A549 (cell line): ENCODE data around the gene GALNT15.

Experiments
- CTCF ChIP-seq: fragments of >200 bp; sonication (Bioruptor Twin); formaldehyde crosslinking; IDR thresholded peaks from 3 replicates; pipeline ENCODE4 v1.5.1; 2016
- EP300 ChIP-seq, 2 experiments: fragments of >200 bp; sonication (Bioruptor Twin); formaldehyde crosslinking; IDR thresholded peaks; 2 replicates in 1 of 2; 3 replicates in 1 of 2; pipeline ENCODE4 v1.6.1; 2016 to 2017
- MAX ChIP-seq: IDR thresholded peaks from 2 replicates; pipeline ENCODE4 v1.6.1; 2012
- POLR2A ChIP-seq: IDR thresholded peaks from 2 replicates; pipeline ENCODE4 v1.6.1; 2012; ENCODE audit warnings: mild to moderate bottlenecking, low read length
- POLR2AphosphoS2 ChIP-seq: conservative IDR thresholded peaks from 2 replicates; pipeline ENCODE4 v1.6.1; 2012; ENCODE audit warnings: low read length, improper control_type of control experiment, inconsistent platforms
- RAD21 ChIP-seq, 2 experiments: fragments of >200 bp in 1 of 2; sonication (Bioruptor Twin) in 1 of 2; formaldehyde crosslinking in 1 of 2; IDR thresholded peaks in 1 of 2; conservative IDR thresholded peaks in 1 of 2; 2 replicates in 1 of 2; 3 replicates in 1 of 2; pipeline ENCODE4 v1.6.1; 2012 to 2018; ENCODE audit warnings: inconsistent platforms in 1 of 2
- RCOR1 ChIP-seq: fragments of 150-350 bp; IDR thresholded peaks from 2 replicates; pipeline ENCODE4 v1.6.1; 2014; ENCODE audit warnings: antibody characterized with exemption, low read length, low read depth

GRCh38 chr3:16216373-16216935 lies 42.0 kb downstream of the GALNT15 start:
- TF ChIP-seq RAD21 (conservative IDR thresholded peaks at IDR 0.05 in 1 of 2, IDR thresholded peaks at IDR 0.05 in 1 of 2): no peak
- TF ChIP-seq CTCF: no peak
- no peak for TF ChIP-seq MAX
- TF ChIP-seq RCOR1: no peak
- TF ChIP-seq EP300 (IDR thresholded peaks at IDR 0.05): no peak
- no peak for TF ChIP-seq POLR2A
- no peak for TF ChIP-seq POLR2AphosphoS2
